ENCODE results near the gene DYNC1H1. TPM values are rescaled to one million over a fixed set of nuclear protein-coding genes. Genes with fewer than 3 reads are reported as not detected.

Gene DYNC1H1
- total and polyA plus RNA-seq, 3 donors from 2014 or later: 313 to 691 (median 538) TPM

DNA sequence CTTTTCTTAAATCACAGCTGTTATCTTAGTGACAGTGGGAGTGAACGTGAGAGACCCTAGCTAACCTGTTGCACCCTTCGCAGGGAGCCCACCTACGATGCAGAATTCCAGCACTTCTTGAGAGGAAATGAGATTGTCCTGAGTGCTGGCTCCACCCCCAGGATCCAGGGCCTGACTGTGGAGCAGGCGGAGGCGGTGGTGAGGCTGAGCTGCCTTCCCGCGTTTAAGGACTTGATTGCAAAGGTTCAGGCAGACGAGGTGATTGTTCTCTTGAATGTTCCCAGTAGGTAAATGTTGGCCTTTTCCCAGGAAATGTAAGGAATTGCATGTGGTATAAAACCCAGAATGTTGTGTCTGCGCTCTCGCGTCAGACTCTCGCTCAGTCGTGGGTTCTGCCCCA is 75.8 kb downstream of the DYNC1H1 start:
- WGBS, 2 donors: 84 to 88% methylated on average over 13 of the region's 13 CpGs
- Histone ChIP-seq H3K36me3 (ENCODE audit: low read depth, missing control alignments) (no peaks in the 10 kb centered on the region), H3K4me1 (no peaks in the 10 kb centered on the region), H3K9me3 (no peaks in the 10 kb centered on the region), H3K27me3 (no peaks in the 10 kb centered on the region), H3K4me3 (no peak overlapping the region), H3K27ac (no peak overlapping the region)
- no peak for DNase-seq
- TF ChIP-seq, protein P1, sequence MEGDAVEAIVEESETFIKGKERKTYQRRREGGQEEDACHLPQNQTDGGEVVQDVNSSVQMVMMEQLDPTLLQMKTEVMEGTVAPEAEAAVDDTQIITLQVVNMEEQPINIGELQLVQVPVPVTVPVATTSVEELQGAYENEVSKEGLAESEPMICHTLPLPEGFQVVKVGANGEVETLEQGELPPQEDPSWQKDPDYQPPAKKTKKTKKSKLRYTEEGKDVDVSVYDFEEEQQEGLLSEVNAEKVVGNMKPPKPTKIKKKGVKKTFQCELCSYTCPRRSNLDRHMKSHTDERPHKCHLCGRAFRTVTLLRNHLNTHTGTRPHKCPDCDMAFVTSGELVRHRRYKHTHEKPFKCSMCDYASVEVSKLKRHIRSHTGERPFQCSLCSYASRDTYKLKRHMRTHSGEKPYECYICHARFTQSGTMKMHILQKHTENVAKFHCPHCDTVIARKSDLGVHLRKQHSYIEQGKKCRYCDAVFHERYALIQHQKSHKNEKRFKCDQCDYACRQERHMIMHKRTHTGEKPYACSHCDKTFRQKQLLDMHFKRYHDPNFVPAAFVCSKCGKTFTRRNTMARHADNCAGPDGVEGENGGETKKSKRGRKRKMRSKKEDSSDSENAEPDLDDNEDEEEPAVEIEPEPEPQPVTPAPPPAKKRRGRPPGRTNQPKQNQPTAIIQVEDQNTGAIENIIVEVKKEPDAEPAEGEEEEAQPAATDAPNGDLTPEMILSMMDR (IDR thresholded peaks at IDR 0.05): no peak
- TF ChIP-seq POLR2A (IDR thresholded peaks at IDR 0.05): no peak
- intact Hi-C loops (cut with DNase I; ENCODE audit: low total_unique reads): no loop called here

DNA sequence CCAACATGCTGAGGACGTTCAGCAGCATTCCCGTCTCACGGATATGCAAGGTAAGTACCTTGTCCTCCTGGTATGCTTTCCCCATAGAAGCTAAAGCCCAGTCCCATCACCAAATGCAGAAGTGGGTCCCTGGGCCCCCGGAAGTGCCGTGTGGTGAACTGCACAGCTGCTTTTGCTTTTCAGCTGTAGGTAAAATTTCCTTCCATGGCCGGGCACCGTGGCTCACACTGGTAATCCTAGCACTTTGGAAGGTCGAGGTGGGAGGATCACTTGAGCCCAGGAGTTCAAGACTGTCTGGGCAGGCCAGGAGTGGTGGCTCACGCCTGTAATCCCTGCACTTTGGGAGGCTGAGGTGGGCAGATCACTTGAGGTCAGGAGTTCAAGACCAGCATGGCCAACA is 78.3 kb downstream of the DYNC1H1 start:
- TF ChIP-seq POLR2A (IDR thresholded peaks at IDR 0.05): no peak
- TF ChIP-seq, protein P1 (IDR thresholded peaks at IDR 0.05): no peak
- Histone ChIP-seq H3K27ac (no peak overlapping the region), H3K27me3 (no peaks in the 10 kb centered on the region), H3K36me3 (ENCODE audit: low read depth, missing control alignments) (no peaks in the 10 kb centered on the region), H3K4me1 (peaks cover 4% of the 10 kb centered on the region), H3K4me3 (no peak overlapping the region), H3K9me3 (no peaks in the 10 kb centered on the region)
- no peak for DNase-seq
- intact Hi-C loops (cut with DNase I; ENCODE audit: low total_unique reads): no loop called here
- 90 to 95% methylated on average over 8 to 9 of the region's 9 CpGs for WGBS, 2 donors

DNA sequence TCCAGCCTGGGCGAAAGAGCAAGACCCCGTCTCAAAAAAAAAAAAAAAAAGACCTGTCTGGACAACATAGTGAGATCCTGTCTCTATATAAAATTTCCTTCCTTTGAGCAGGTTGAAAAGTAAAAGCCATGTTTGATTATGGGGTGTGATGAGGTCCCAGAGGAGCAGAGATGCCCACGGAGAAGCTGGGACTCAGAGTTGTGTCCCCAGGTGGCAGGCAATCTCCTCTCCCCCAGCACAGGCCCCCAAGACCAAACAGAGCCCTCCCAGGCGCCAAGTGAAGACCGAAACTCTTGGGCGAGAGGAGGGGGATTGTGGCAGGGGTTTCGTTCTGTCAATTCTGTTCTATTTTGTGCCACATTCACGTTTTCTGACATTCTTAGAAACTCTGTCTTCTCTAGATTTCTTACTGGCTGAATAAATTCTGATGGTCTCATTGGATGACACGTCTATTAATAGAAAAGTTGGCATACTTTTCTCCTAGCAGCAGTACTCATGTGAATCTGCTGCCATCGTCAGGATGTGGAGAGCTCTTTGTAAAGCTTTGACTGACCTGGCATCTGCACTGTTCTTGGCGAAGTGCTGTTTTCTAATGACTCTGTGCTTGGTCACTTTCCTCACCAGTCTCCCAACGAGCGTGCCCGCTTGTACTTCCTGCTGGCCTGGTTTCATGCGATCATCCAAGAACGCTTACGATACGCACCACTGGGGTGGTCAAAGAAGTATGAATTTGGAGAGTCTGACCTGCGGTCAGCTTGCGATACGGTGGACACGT is 79.1 kb downstream of the DYNC1H1 start:
- intact Hi-C loops (cut with DNase I; ENCODE audit: low total_unique reads): no loop called here

DNA sequence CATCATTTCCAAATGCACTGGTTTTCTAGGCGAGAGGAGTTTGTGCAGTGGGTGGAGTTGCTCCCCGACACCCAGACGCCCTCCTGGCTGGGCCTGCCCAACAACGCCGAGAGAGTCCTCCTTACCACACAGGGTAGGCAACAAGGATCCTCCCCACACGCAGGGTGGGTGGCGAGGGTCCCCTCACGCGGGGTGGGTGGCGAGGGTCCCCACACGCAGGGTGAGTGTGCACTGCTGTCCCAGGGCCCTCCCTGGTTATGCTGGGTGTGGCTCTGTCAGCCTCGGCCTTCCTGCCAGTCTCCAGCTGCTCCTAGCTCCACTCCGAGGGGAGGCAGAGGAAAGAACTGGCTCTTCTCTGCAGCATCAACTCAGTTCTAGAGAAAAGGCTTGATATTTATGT is 80.2 kb downstream of the DYNC1H1 start:
- H3K36me3 ChIP-seq (ENCODE audit: low read depth, missing control alignments): no peaks in the 10 kb centered on the region
- no peaks in the 10 kb centered on the region for H3K9me3 ChIP-seq
- TF ChIP-seq, protein P1 (IDR thresholded peaks at IDR 0.05): no peak
- no peak for TF ChIP-seq POLR2A (IDR thresholded peaks at IDR 0.05)
- 84 to 87% methylated on average over 11 to 13 of the region's 13 CpGs for WGBS, 2 donors
- H3K4me3 ChIP-seq: no peak overlapping the region
- H3K4me1 ChIP-seq: peaks cover 4% of the 10 kb centered on the region
- no peaks in the 10 kb centered on the region for H3K27me3 ChIP-seq
- DNase-seq: no peak
- intact Hi-C loops (cut with DNase I; ENCODE audit: low total_unique reads): no loop called here
- no peak overlapping the region for H3K27ac ChIP-seq

More for the DNA sequence above, 79.1 kb downstream of the DYNC1H1 start:
- Histone ChIP-seq H3K4me3 (no peak overlapping the region), H3K36me3 (ENCODE audit: low read depth, missing control alignments) (no peaks in the 10 kb centered on the region), H3K27ac (no peak overlapping the region), H3K4me1 (peaks cover 4% of the 10 kb centered on the region), H3K9me3 (no peaks in the 10 kb centered on the region), H3K27me3 (no peaks in the 10 kb centered on the region)
- no peak for DNase-seq
- WGBS, 2 donors: 86 to 92% methylated on average over 22 of the region's 22 CpGs
- TF ChIP-seq, protein P1 (IDR thresholded peaks at IDR 0.05): no peak
- no peak for TF ChIP-seq POLR2A (IDR thresholded peaks at IDR 0.05)
